HepG2 (cell line): Measurements from ENCODE around the gene SPATS2. TPM values are rescaled to one million over a fixed set of nuclear protein-coding genes. Genes with fewer than 3 reads are reported as not detected.

Experiments
- CSRNP1 ChIP-seq: sonication (generic); formaldehyde crosslinking; IDR thresholded peaks from 2 replicates; pipeline ENCODE4 v1.8.1; 2023; ENCODE audit warnings: mild to moderate bottlenecking, missing genetic modification reagents
- DDIT3 ChIP-seq: sonication (generic); formaldehyde crosslinking; IDR thresholded peaks from 2 replicates; pipeline ENCODE4 v1.4.0; 2020; ENCODE audit warnings: mild to moderate bottlenecking, missing genetic modification reagents
- DZIP1 ChIP-seq: sonication (generic); formaldehyde crosslinking; IDR thresholded peaks from 2 replicates; pipeline ENCODE4 v1.5.0; 2020; ENCODE audit warnings: mild to moderate bottlenecking, missing genetic modification reagents
- HNF4A ChIP-seq: sonication (generic); formaldehyde crosslinking; IDR thresholded peaks from 2 replicates; pipeline ENCODE4 v1.4.0; 2020; ENCODE audit warnings: missing genetic modification reagents
- MAFF ChIP-seq: IDR thresholded peaks from 2 replicates; pipeline ENCODE4 v1.6.1; 2011; ENCODE audit warnings: low read depth, low read length, improper control_type of control experiment
- NFKB2 ChIP-seq: sonication (generic); formaldehyde crosslinking; IDR thresholded peaks from 2 replicates; pipeline ENCODE4 v1.4.0; 2020; ENCODE audit warnings: missing genetic modification reagents, borderline replicate concordance
- PCBP2 ChIP-seq: fragments of 200-400 bp; formaldehyde crosslinking; optimal IDR thresholded peaks from 2 replicates; pipeline ENCODE3; 2018; ENCODE audit warnings: low read length, low read depth; ENCODE audit not compliant: poor library complexity, severe bottlenecking
- PITX1 ChIP-seq: sonication (generic); formaldehyde crosslinking; IDR thresholded peaks from 2 replicates; pipeline ENCODE4 v1.5.1; 2020; ENCODE audit warnings: mild to moderate bottlenecking, missing genetic modification reagents
- RARA ChIP-seq: IDR thresholded peaks from 2 replicates; pipeline ENCODE4 v1.6.1; 2016; ENCODE audit warnings: missing genetic modification reagents, missing compliant biosample characterization
- SRSF9 ChIP-seq: fragments of 200-400 bp; formaldehyde crosslinking; IDR thresholded peaks from 2 replicates; pipeline ENCODE4 v1.6.1; 2018; ENCODE audit warnings: borderline replicate concordance, mild to moderate bottlenecking, low read depth, low read length; ENCODE audit not compliant: insufficient read depth, poor library complexity, severe bottlenecking
- ZBTB2 ChIP-seq: sonication (generic); formaldehyde crosslinking; IDR thresholded peaks from 2 replicates; pipeline ENCODE4 v1.8.0; 2022; ENCODE audit warnings: low read depth, missing genetic modification reagents
- ZNF350 ChIP-seq: sonication (generic); formaldehyde crosslinking; IDR thresholded peaks from 2 replicates; pipeline ENCODE4 v1.4.0; 2020; ENCODE audit warnings: mild to moderate bottlenecking, low read depth, missing genetic modification reagents, borderline replicate concordance
- ZNF569 ChIP-seq: sonication (generic); formaldehyde crosslinking; IDR thresholded peaks from 2 replicates; pipeline ENCODE4 v1.5.0; 2020; ENCODE audit warnings: mild to moderate bottlenecking, missing genetic modification reagents, moderate library complexity, borderline replicate concordance
- ZNF687 ChIP-seq: sonication (generic); formaldehyde crosslinking; IDR thresholded peaks from 2 replicates; pipeline ENCODE4 v1.5.1; 2020; ENCODE audit warnings: mild to moderate bottlenecking, missing genetic modification reagents, moderate library complexity
- polyA plus RNA-seq, 8 experiments: library from polyadenylated mRNA; depleted of rRNA in 3 of 8; stranded (reverse) in 7 of 8; unstranded in 1 of 8; fragments of >200 nt; fragmentation: Illumina TruSeq in 4 of 8; extraction: Trizol in 4 of 8; gene quantifications; 2 replicates each; pipeline versions ENCODE4 v1.2.1 to v1.2.3, GENCODE V29; 2011 to 2016; ENCODE audit warnings: low read depth in 4 of 8, missing spikeins in 1 of 8, mixed read lengths in 1 of 8; ENCODE audit not compliant: insufficient read depth in 1 of 8
- total RNA-seq, 5 experiments: library from RNA; depleted of rRNA; stranded (reverse); fragments of >200 nt; fragmentation: Illumina TruSeq; extraction: Trizol; gene quantifications; 2 replicates each; pipeline ENCODE4 v1.2.3, GENCODE V29; 2016; ENCODE audit warnings: low read depth in 1 of 5

SPATS2 gene
- total and polyA plus RNA-seq, 2 of the 13 experiments (the other 11 are each of a cell fraction or from before 2014, with no cell fraction given) = 19.3 to 28.1 TPM

GRCh38 chr12:49347311-49348193 is 19.7 kb upstream of the SPATS2 start (continued):
- TF ChIP-seq DDIT3 (CRISPR knock-in tag) (no peak), SRSF9 (no peak), RARA (CRISPR knock-in tag) (peak; percentile 66), PCBP2 (no peak), ZNF350 (peak; percentile 64; the same call in 1 of the 2 replicates), ZNF687 (CRISPR knock-in tag) (peak; percentile 86), NFKB2 (peak; percentile 55; the same call in 1 of the 2 replicates), HNF4A (CRISPR knock-in tag) (peak; percentile 96), DZIP1 (no peak), MAFF (no peak), PITX1 (CRISPR knock-in tag) (peak; percentile 76; the same call in 1 of the 2 replicates), ZBTB2 (CRISPR knock-in tag) (peak; percentile 85), ZNF569 (CRISPR knock-in tag) (0 out of 2 replicates have a peak, but pooled peaks have one; percentile 35), CSRNP1 (CRISPR knock-in tag) (peak; percentile 90)
